ENCODE results near the gene RALB. TPM values are rescaled to one million over a fixed set of nuclear protein-coding genes. Genes with fewer than 3 reads are reported as not detected.

Gene RALB
- total RNA-seq, 2 experiments from 2014 or later = 52.5 to 52.9 TPM

GRCh38 chr2:120218181-120218580, 34.5 kb upstream of the RALB start:
- Mint-ChIP-seq H3K27ac (no peak overlapping the region), H3K27me3 (no peaks in the 10 kb centered on the region), H3K9me3 (peaks cover 13% of the 10 kb centered on the region), H3K36me3 (peaks cover 48% of the 10 kb centered on the region), H3K4me3 (no peak overlapping the region), H3K4me1 (ENCODE audit: low read depth) (peaks cover 30% of the 10 kb centered on the region)
- intact Hi-C loops (cut with micrococcal nuclease) = no loop called here
- POLR2A ChIA-PET = no interaction called here
- no peak for DNase-seq
- CTCF ChIA-PET = interaction anchor here (1.1 to 3.2 kb wide), 4 partner anchors 11 to 95 kb away, joined by 3 to 14 read pairs (median 5); no protein-coding TSS in a partner anchor

GRCh38 chr2:120219291-120219690, 33.4 kb upstream of the RALB start:
- H3K9me3 Mint-ChIP-seq = peaks cover 13% of the 10 kb centered on the region
- ChIA-PET CTCF (interaction anchor here (1.6 to 3.2 kb wide), 3 partner anchors 12 to 94 kb away, joined by 7 to 14 read pairs (median 11); no protein-coding TSS in a partner anchor), POLR2A (interaction anchor here (1.2 kb wide), 1 partner anchor 43 kb away, joined by 3 read pairs; no protein-coding TSS in a partner anchor)
- H3K36me3 Mint-ChIP-seq = peaks cover 48% of the 10 kb centered on the region
- peaks cover 36% of the 10 kb centered on the region for H3K4me1 Mint-ChIP-seq (ENCODE audit: low read depth)
- H3K27me3 Mint-ChIP-seq = no peaks in the 10 kb centered on the region
- intact Hi-C loops (cut with micrococcal nuclease) = no loop called here
- no peak overlapping the region for H3K4me3 Mint-ChIP-seq
- H3K27ac Mint-ChIP-seq = no peak overlapping the region
- no peak for DNase-seq

GRCh38 chr2:120219766-120220165, 32.9 kb upstream of the RALB start:
- Mint-ChIP-seq H3K9me3 (peaks cover 13% of the 10 kb centered on the region), H3K4me1 (ENCODE audit: low read depth) (peaks cover 41% of the 10 kb centered on the region), H3K4me3 (no peak overlapping the region), H3K36me3 (peaks cover 48% of the 10 kb centered on the region), H3K27me3 (no peaks in the 10 kb centered on the region), H3K27ac (no peak overlapping the region)
- DNase-seq = no peak
- ChIA-PET POLR2A (interaction anchor here (1.2 kb wide), 1 partner anchor 43 kb away, joined by 3 read pairs; no protein-coding TSS in a partner anchor), CTCF (interaction anchor here (1.6 to 3.2 kb wide), 3 partner anchors 13 to 93 kb away, joined by 7 to 14 read pairs (median 11); no protein-coding TSS in a partner anchor)
- intact Hi-C loops (cut with micrococcal nuclease) = no loop called here

GRCh38 chr2:120220756-120221155, 31.9 kb upstream of the RALB start:
- intact Hi-C loops (cut with micrococcal nuclease) = no loop called here
- CTCF ChIA-PET = interaction anchor here (3.2 kb wide), 1 partner anchor 14 kb away, joined by 14 read pairs; no protein-coding TSS in a partner anchor

GRCh38 chr2:120221616-120222015, 31.0 kb upstream of the RALB start:
- Mint-ChIP-seq H3K4me1 (ENCODE audit: low read depth) (peaks cover 43% of the 10 kb centered on the region), H3K36me3 (peaks cover 44% of the 10 kb centered on the region), H3K4me3 (peak overlapping the region; percentile 71), H3K9me3 (peaks cover 10% of the 10 kb centered on the region), H3K27ac (peak overlapping the region; percentile 52), H3K27me3 (no peaks in the 10 kb centered on the region)
- POLR2A ChIA-PET = interaction anchor here (2.3 kb wide), 1 partner anchor 11 kb away, joined by 9 read pairs; no protein-coding TSS in a partner anchor
- CTCF ChIA-PET = interaction anchor here (0.6 to 3.2 kb wide), 3 partner anchors 14 to 91 kb away, joined by 3 to 14 read pairs (median 3); no protein-coding TSS in a partner anchor
- intact Hi-C loops (cut with micrococcal nuclease) = loop anchor here (2.0 kb wide), 1 partner anchor 65 kb away; no protein-coding TSS in a partner anchor
- peak; percentile 42 for DNase-seq

More at GRCh38 chr2:120220756-120221155, 31.9 kb upstream of the RALB start:
- no peak for DNase-seq
- Mint-ChIP-seq H3K36me3 (peaks cover 48% of the 10 kb centered on the region), H3K27ac (no peak overlapping the region), H3K4me1 (ENCODE audit: low read depth) (peaks cover 43% of the 10 kb centered on the region), H3K9me3 (peaks cover 13% of the 10 kb centered on the region), H3K27me3 (no peaks in the 10 kb centered on the region), H3K4me3 (no peak overlapping the region)
- POLR2A ChIA-PET = interaction anchor here (1.2 kb wide), 1 partner anchor 44 kb away, joined by 3 read pairs; no protein-coding TSS in a partner anchor

- H3K27ac Mint-ChIP-seq = peak overlapping the region; percentile 81
- intact Hi-C loops (cut with micrococcal nuclease) = loop anchor here (1.0 to 2.0 kb wide), 5 partner anchors 10 to 463 kb away; partner anchors contain the start of genes PTPN4 and RALB
- peaks cover 6% of the 10 kb centered on the region for H3K9me3 Mint-ChIP-seq
- H3K4me1 Mint-ChIP-seq (ENCODE audit: low read depth) = peaks cover 50% of the 10 kb centered on the region
- POLR2A ChIA-PET = interaction anchor here (1.0 to 2.3 kb wide), 4 partner anchors 10 to 64 kb away, joined by 3 to 9 read pairs (median 3); partner anchors contain the start of gene RALB
- H3K4me3 Mint-ChIP-seq = peak overlapping the region; percentile 71
- no peaks in the 10 kb centered on the region for H3K27me3 Mint-ChIP-seq
- peak; percentile 10 for DNase-seq
- CTCF ChIA-PET = interaction anchor here (1.0 to 1.9 kb wide), 5 partner anchors 10 to 90 kb away, joined by 3 to 16 read pairs (median 5); no protein-coding TSS in a partner anchor
- peaks cover 39% of the 10 kb centered on the region for H3K36me3 Mint-ChIP-seq
Measured at GRCh38 chr2:120222186-120223033, 30.2 kb upstream of the RALB start.

GRCh38 chr2:120223034-120223912, 29.4 kb upstream of the RALB start, which contains the start of gene TMEM185B:
TSS of gene TMEM185B (minus strand) at chr2:120223400. CDS start at chr2:120222976, 424 bp downstream.
- intact Hi-C loops (cut with micrococcal nuclease) = loop anchor here (1.0 to 2.0 kb wide), 5 partner anchors 9 to 464 kb away; partner anchors contain the start of genes PTPN4 and RALB
- peaks cover 52% of the 10 kb centered on the region for H3K4me1 Mint-ChIP-seq (ENCODE audit: low read depth)
- H3K36me3 Mint-ChIP-seq = peaks cover 34% of the 10 kb centered on the region
- H3K9me3 Mint-ChIP-seq = peaks cover 6% of the 10 kb centered on the region
- peak within 1 kb of the TSS; percentile 81 for H3K4me3 Mint-ChIP-seq
- ChIA-PET POLR2A (interaction anchor here (1.0 to 2.3 kb wide), 4 partner anchors 9 to 64 kb away, joined by 3 to 9 read pairs (median 3); partner anchors contain the start of gene RALB), CTCF (interaction anchor here (1.0 to 1.9 kb wide), 5 partner anchors 9 to 89 kb away, joined by 3 to 16 read pairs (median 5); no protein-coding TSS in a partner anchor)
- no peaks in the 10 kb centered on the region for H3K27me3 Mint-ChIP-seq
- DNase-seq = peak; percentile 95
- H3K27ac Mint-ChIP-seq = peak within 1 kb of the TSS; percentile 83

GRCh38 chr2:120224256-120224655, 28.4 kb upstream of the RALB start:
- intact Hi-C loops (cut with micrococcal nuclease) = no loop called here
- Mint-ChIP-seq H3K9me3 (peaks cover 6% of the 10 kb centered on the region), H3K36me3 (peaks cover 25% of the 10 kb centered on the region), H3K4me1 (ENCODE audit: low read depth) (peaks cover 61% of the 10 kb centered on the region), H3K4me3 (peak overlapping the region; percentile 81), H3K27me3 (no peaks in the 10 kb centered on the region), H3K27ac (peak overlapping the region; percentile 83)
- ChIA-PET CTCF (interaction anchor here (1.1 to 1.9 kb wide), 3 partner anchors 48 to 89 kb away, joined by 6 to 16 read pairs (median 10); no protein-coding TSS in a partner anchor), POLR2A (interaction anchor here (1.8 to 2.3 kb wide), 2 partner anchors 8 to 28 kb away, joined by 4 to 9 read pairs; partner anchors contain the start of gene RALB)
- no peak for DNase-seq

- Mint-ChIP-seq H3K9me3 (peaks cover 6% of the 10 kb centered on the region), H3K27me3 (no peaks in the 10 kb centered on the region), H3K36me3 (peaks cover 25% of the 10 kb centered on the region), H3K27ac (no peak overlapping the region), H3K4me3 (peak overlapping the region; percentile 81), H3K4me1 (ENCODE audit: low read depth) (peaks cover 65% of the 10 kb centered on the region)
- no peak for DNase-seq
- ChIA-PET CTCF (interaction anchor here (1.1 to 1.2 kb wide), 2 partner anchors 28 to 88 kb away, joined by 6 read pairs; partner anchors contain the start of gene RALB), POLR2A (interaction anchor here (0.8 to 1.8 kb wide), 2 partner anchors 28 to 45 kb away, joined by 3 to 4 read pairs; partner anchors contain the start of gene RALB)
- intact Hi-C loops (cut with micrococcal nuclease) = no loop called here
Measured at GRCh38 chr2:120224735-120225548, 27.7 kb upstream of the RALB start.

- peaks cover 6% of the 10 kb centered on the region for H3K9me3 Mint-ChIP-seq
- H3K27ac Mint-ChIP-seq = no peak overlapping the region
- H3K36me3 Mint-ChIP-seq = peaks cover 23% of the 10 kb centered on the region
- no peak for DNase-seq
- no peaks in the 10 kb centered on the region for H3K27me3 Mint-ChIP-seq
- no peak overlapping the region for H3K4me3 Mint-ChIP-seq
- intact Hi-C loops (cut with micrococcal nuclease) = no loop called here
- ChIA-PET CTCF (interaction anchor here (1.1 to 1.2 kb wide), 2 partner anchors 27 to 88 kb away, joined by 6 read pairs; partner anchors contain the start of gene RALB), POLR2A (interaction anchor here (0.8 to 1.8 kb wide), 2 partner anchors 27 to 44 kb away, joined by 3 to 4 read pairs; partner anchors contain the start of gene RALB)
- peaks cover 66% of the 10 kb centered on the region for H3K4me1 Mint-ChIP-seq (ENCODE audit: low read depth)
Measured at GRCh38 chr2:120225549-120226065, 27.0 kb upstream of the RALB start.

Data from activated CD4-positive, alpha-beta memory T cell treated with anti-CD3 and anti-CD28 coated beads for 36 hours (primary cell).